ENCODE data around the gene ALG9. TPM values are rescaled to one million over a fixed set of nuclear protein-coding genes. Genes with fewer than 3 reads are reported as not detected.
A peak's percentile ranks its signal among the peaks of the same experiment; 100 is the strongest.

ALG9 gene
- total RNA-seq, 1 donor from 2014 or later: 24.9 TPM

- no peak overlapping the region for H3K4me3 Mint-ChIP-seq (ENCODE audit: unreplicated experiment)
- no peaks in the 10 kb centered on the region for H3K27me3 Mint-ChIP-seq (ENCODE audit: low read depth, unreplicated experiment)
- peaks cover 8% of the 10 kb centered on the region for H3K36me3 Mint-ChIP-seq (ENCODE audit: low read depth, unreplicated experiment)
- Histone ChIP-seq H3K36me3 (ENCODE audit: insufficient read depth, low read length) (peaks cover 4% of the 10 kb centered on the region), H3K4me3 (ENCODE audit: insufficient read depth, low read depth, low read length) (no peak overlapping the region), H3K9me3 (ENCODE audit: insufficient read depth, low read depth, low read length) (no peaks in the 10 kb centered on the region), H3K27ac (ENCODE audit: low read depth, low read length) (no peak overlapping the region), H3K4me2 (ENCODE audit: low read length) (no peak overlapping the region), H3K9ac (ENCODE audit: low read length) (no peak overlapping the region), H3K27me3 (ENCODE audit: insufficient read depth, low read length) (no peaks in the 10 kb centered on the region), H3K79me2 (ENCODE audit: insufficient read depth, low read length) (no peaks in the 10 kb centered on the region), H2AFZ (ENCODE audit: low read depth, low read length) (no peak overlapping the region), H4K20me1 (ENCODE audit: insufficient read depth, low read length) (no peaks in the 10 kb centered on the region), H3K4me1 (ENCODE audit: insufficient read depth, low read length) (peaks cover 17% of the 10 kb centered on the region)
- H3K27ac Mint-ChIP-seq (ENCODE audit: unreplicated experiment): peak overlapping the region; percentile 91
- H3K9me3 Mint-ChIP-seq (ENCODE audit: unreplicated experiment): no peaks in the 10 kb centered on the region
- FAIRE-seq: no peak
- peaks cover 36% of the 10 kb centered on the region for H3K4me1 Mint-ChIP-seq (ENCODE audit: low read depth, unreplicated experiment)
- no peak for TF ChIP-seq EZH2 (IDR thresholded peaks at IDR 0.05; ENCODE audit: insufficient read depth, low read length)
- TF ChIP-seq CTCF (IDR thresholded peaks at IDR 0.05; ENCODE audit: insufficient read depth, low read depth, low read length): no peak
- no peak for DNase-seq (ENCODE audit: low read depth)
Observed at GRCh38 chr11:111845276-111846028, 25.9 kb downstream of the ALG9 start.

GRCh38 chr11:111843661-111844060 lies 27.7 kb downstream of the ALG9 start:
- peaks cover 44% of the 10 kb centered on the region for H3K4me1 Mint-ChIP-seq (ENCODE audit: low read depth, unreplicated experiment)
- Histone ChIP-seq H3K9me3 (ENCODE audit: insufficient read depth, low read depth, low read length) (no peaks in the 10 kb centered on the region), H3K9ac (ENCODE audit: low read length) (no peak overlapping the region), H3K79me2 (ENCODE audit: insufficient read depth, low read length) (no peaks in the 10 kb centered on the region), H3K27me3 (ENCODE audit: insufficient read depth, low read length) (no peaks in the 10 kb centered on the region), H3K4me2 (ENCODE audit: low read length) (no peak overlapping the region), H3K4me1 (ENCODE audit: insufficient read depth, low read length) (peaks cover 21% of the 10 kb centered on the region), H2AFZ (ENCODE audit: low read depth, low read length) (no peak overlapping the region), H3K27ac (ENCODE audit: low read depth, low read length) (no peak overlapping the region), H4K20me1 (ENCODE audit: insufficient read depth, low read length) (no peaks in the 10 kb centered on the region), H3K4me3 (ENCODE audit: insufficient read depth, low read depth, low read length) (no peak overlapping the region), H3K36me3 (ENCODE audit: insufficient read depth, low read length) (peaks cover 4% of the 10 kb centered on the region)
- H3K4me3 Mint-ChIP-seq (ENCODE audit: unreplicated experiment): no peak overlapping the region
- no peaks in the 10 kb centered on the region for H3K9me3 Mint-ChIP-seq (ENCODE audit: unreplicated experiment)
- no peak overlapping the region for H3K27ac Mint-ChIP-seq (ENCODE audit: unreplicated experiment)
- H3K27me3 Mint-ChIP-seq (ENCODE audit: low read depth, unreplicated experiment): no peaks in the 10 kb centered on the region
- no peak for DNase-seq (ENCODE audit: low read depth)
- TF ChIP-seq CTCF (IDR thresholded peaks at IDR 0.05; ENCODE audit: insufficient read depth, low read depth, low read length) (no peak), EZH2 (IDR thresholded peaks at IDR 0.05; ENCODE audit: insufficient read depth, low read length) (no peak)
- no peak for FAIRE-seq
- H3K36me3 Mint-ChIP-seq (ENCODE audit: low read depth, unreplicated experiment): peaks cover under 1% of the 10 kb centered on the region
